Neural progenitor cell (in vitro differentiated cells): ENCODE measurements around the gene CTNNBIP1.

Experiments
- CTCF ChIP-seq: fragments of 200-600 bp; sonication (generic); IDR thresholded peaks from 2 replicates; pipeline ENCODE4 v1.5.1; 2017; ENCODE audit warnings: antibody characterized with exemption, mild to moderate bottlenecking
- EZH2 ChIP-seq: fragments of 200-600 bp; sonication (generic); IDR thresholded peaks from 2 replicates; pipeline ENCODE4 v1.6.1; 2017; ENCODE audit warnings: antibody characterized with exemption, mild to moderate bottlenecking, moderate library complexity
- EZH2phosphoT487 ChIP-seq: fragments of 200-600 bp; sonication (generic); IDR thresholded peaks from 2 replicates; pipeline ENCODE4 v1.6.1; 2017; ENCODE audit warnings: antibody characterized with exemption

DNA sequence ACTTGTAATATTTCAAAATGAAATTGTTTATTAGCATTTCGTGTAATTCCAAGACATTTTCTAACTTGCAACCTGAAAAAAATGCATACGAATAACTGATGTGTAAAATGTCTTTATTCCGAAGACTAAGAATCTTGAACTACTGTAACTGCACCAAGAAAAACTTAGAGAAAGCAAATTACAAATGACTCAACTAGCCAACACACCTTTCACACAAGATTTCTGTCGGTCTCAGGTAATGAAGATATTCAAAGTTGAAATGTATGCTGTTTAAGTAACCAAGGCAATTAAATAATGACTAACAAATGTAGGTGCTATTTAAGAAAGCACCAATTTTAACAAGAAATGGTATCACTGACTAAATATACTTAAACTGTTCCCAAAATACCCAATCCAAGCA, 88.4 kb downstream of the CTNNBIP1 start:
- TF ChIP-seq EZH2 (no peak), CTCF (no peak), EZH2phosphoT487 (no peak)
